ENCODE results near the gene SP4.

The SP4 gene

DNA sequence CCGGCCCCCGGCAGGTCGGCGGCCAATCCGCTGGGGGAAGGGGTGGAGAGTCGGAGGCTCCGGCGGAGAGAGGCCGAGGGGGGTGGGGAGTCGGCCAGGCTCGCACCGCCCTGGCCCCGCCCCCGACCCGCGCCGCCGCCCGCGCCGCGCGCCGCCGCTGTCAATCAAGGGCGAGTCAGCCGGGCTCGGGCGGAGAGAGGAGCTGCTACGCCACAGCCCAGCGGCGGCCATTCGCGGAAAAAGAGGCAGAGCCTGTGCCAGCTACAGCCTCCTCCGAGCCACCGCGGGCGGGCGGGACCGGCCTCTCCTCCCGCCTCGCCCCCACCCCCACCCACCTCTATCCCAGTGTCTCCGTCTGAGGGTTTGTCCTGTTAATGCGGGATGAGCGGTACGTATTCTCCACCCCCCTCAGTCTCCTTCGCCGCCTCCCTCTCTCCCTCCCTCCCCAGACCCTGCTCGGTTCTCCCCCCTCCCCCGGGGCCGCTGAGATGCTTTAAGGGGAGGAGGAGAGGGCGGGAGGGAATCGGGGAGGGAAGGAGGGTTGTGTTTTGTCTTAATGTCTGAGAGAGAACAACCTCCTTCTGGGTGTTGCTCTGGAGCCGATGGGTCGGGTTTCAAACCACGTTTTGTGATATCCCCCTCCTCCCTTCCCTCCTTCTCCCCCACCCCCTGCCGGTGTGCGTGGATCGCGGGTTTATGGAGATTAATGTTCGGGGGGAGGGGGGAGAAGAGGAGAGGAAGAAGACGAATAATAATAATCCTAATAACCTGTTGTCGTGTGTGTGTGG is at the start of gene SP4:
TSS of gene SP4 (plus strand) at position 213 of the 788 bp plus-strand sequence. CDS start at position 382, 169 bp downstream.
- DNase-seq (ENCODE audit: extremely low spot score) = peak; percentile 96
- CTCF ChIA-PET = interaction anchor here (1.4 to 2.4 kb wide), 6 partner anchors 9 to 175 kb away, joined by 3 to 14 read pairs (median 5); no protein-coding TSS in a partner anchor
- POLR2A ChIA-PET = interaction anchor here (0.7 to 1.2 kb wide), 4 partner anchors 9 to 75 kb away, joined by 4 to 5 read pairs (median 4); no protein-coding TSS in a partner anchor
- TF ChIP-seq, protein P1, sequence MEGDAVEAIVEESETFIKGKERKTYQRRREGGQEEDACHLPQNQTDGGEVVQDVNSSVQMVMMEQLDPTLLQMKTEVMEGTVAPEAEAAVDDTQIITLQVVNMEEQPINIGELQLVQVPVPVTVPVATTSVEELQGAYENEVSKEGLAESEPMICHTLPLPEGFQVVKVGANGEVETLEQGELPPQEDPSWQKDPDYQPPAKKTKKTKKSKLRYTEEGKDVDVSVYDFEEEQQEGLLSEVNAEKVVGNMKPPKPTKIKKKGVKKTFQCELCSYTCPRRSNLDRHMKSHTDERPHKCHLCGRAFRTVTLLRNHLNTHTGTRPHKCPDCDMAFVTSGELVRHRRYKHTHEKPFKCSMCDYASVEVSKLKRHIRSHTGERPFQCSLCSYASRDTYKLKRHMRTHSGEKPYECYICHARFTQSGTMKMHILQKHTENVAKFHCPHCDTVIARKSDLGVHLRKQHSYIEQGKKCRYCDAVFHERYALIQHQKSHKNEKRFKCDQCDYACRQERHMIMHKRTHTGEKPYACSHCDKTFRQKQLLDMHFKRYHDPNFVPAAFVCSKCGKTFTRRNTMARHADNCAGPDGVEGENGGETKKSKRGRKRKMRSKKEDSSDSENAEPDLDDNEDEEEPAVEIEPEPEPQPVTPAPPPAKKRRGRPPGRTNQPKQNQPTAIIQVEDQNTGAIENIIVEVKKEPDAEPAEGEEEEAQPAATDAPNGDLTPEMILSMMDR (IDR thresholded peaks at IDR 0.05; ENCODE audit: control extremely low read depth, extremely low read depth, low read depth, missing control alignments) = peak; percentile 10

- POLR2A ChIA-PET = no interaction called here
- CTCF ChIA-PET = interaction anchor here (1.2 to 1.6 kb wide), 4 partner anchors 9 to 28 kb away, joined by 3 to 6 read pairs (median 4); no protein-coding TSS in a partner anchor
- DNase-seq (ENCODE audit: extremely low spot score) = no peak
- TF ChIP-seq, protein P1 (IDR thresholded peaks at IDR 0.05; ENCODE audit: control extremely low read depth, extremely low read depth, low read depth, missing control alignments) = no peak
These were observed 44.4 kb upstream of the SP4 start for GRCh38 chr7:21383227-21384220.

DNA sequence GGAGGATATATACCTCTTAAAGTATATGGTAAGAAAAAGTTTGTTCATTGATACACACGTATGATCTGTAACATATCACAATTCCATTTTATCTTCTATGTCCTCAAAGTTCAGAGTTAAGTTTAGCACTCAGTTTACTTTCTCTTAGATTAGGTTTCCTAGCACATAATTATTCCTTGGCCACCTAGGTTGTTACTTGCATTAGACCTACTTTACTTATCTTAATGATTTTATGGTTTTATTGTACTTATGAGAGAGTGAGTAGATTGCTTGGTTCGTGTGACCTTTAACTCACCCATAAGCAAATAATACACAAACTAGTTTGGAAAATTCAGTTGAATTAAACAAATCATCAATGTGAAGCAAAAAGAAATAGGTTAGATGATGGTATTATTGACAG is 33.9 kb upstream of the SP4 start:
- no peak for DNase-seq (ENCODE audit: extremely low spot score)
- TF ChIP-seq, protein P1 (IDR thresholded peaks at IDR 0.05; ENCODE audit: control extremely low read depth, extremely low read depth, low read depth, missing control alignments) = no peak
- ChIA-PET CTCF (interaction anchor here (0.8 to 1.7 kb wide), 2 partner anchors 10 to 15 kb away, joined by 3 to 4 read pairs; no protein-coding TSS in a partner anchor), POLR2A (no interaction called here)

GRCh38 chr7:21401944-21402343 is 25.9 kb upstream of the SP4 start:
- POLR2A ChIA-PET = no interaction called here
- no peak for DNase-seq (ENCODE audit: extremely low spot score)
- TF ChIP-seq, protein P1 (IDR thresholded peaks at IDR 0.05; ENCODE audit: control extremely low read depth, extremely low read depth, low read depth, missing control alignments) = no peak
- CTCF ChIA-PET = no interaction called here

- no peak for DNase-seq (ENCODE audit: extremely low spot score)
- POLR2A ChIA-PET = no interaction called here
- CTCF ChIA-PET = interaction anchor here (0.7 kb wide), 1 partner anchor 12 kb away, joined by 3 read pairs; no protein-coding TSS in a partner anchor
- TF ChIP-seq, protein P1 (IDR thresholded peaks at IDR 0.05; ENCODE audit: control extremely low read depth, extremely low read depth, low read depth, missing control alignments) = no peak
These were observed 19.9 kb upstream of the SP4 start for GRCh38 chr7:21407796-21408480.

DNA sequence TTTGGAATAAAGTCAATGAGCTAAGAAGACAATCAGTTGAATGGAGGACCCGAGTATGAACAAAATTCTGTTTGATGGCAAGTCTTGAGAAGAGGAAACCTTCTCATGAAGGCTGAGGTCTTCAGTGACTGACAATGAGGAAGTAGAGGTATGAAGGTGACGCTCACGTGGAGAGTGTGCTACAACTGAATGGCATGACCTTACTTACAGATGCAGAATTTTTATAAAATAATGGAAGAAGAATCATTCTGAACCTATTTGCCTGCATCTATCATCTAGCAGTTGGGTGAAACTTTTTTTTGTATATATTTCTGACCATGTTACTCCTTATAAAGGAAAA is 19.4 kb upstream of the SP4 start:
- DNase-seq (ENCODE audit: extremely low spot score) = no peak
- ChIA-PET CTCF (no interaction called here), POLR2A (no interaction called here)
- TF ChIP-seq, protein P1 (IDR thresholded peaks at IDR 0.05; ENCODE audit: control extremely low read depth, extremely low read depth, low read depth, missing control alignments) = no peak

Data from GM10248 (cell line).